Endometrium (tissue), 2 donors: ENCODE results near the gene PRXL2C.

Source experiments
- FAIRE-seq: peaks from 2 replicates; lab custom pipeline; 2012; peaks lifted over from hg19 to GRCh38; lab: Jason Lieb, UNC
- donor health status: control.
- donor health status: control.

Gene PRXL2C

GRCh38 chr9:96612105-96612965 is 42.8 kb downstream of the PRXL2C start:
- no peak for FAIRE-seq

- FAIRE-seq: no peak
Observed at GRCh38 chr9:96611302-96611701, 43.8 kb downstream of the PRXL2C start.

DNA sequence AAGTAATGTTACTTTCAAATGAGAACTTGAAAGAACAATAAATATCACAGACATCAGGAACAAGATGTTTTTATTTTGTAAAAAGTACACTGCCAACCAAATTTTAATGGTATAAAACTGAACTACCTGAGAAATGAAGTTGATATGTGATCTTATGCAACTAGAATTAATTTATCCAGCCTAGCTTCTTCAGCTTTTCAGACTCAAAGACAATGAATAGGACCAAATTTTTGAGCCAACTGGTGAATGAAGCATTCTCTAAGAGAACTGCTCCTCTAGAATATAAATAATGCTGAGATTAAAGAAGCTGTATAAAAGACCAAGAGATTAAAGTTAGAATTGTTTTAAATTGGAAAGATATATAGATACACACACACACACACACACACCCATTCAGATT is 45.4 kb downstream of the PRXL2C start:
- FAIRE-seq: no peak

GRCh38 chr9:96607971-96608370 is 47.1 kb downstream of the PRXL2C start:
- FAIRE-seq: no peak

DNA sequence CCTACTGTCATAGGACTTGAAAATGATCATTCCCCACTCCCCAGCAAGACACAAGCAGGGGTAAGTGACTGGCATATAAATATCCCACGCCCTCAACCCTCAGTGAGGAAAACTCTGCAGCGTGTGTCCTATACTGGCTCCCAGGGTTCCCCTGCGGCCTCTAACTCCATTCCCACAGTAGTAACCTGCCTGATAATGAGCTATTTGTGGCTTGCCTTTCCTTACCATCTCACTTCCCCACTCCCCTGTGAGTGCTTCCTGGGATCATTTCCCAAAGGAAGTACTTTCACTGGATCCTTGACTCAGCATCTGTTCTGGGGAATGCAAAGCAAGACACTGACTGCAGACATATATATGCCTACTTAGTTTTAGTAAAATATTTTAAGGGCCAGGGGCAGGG is 49.8 kb downstream of the PRXL2C start:
- no peak for FAIRE-seq

- no peak for FAIRE-seq
Observed at GRCh38 chr9:96604004-96604319, 51.2 kb downstream of the PRXL2C start.

GRCh38 chr9:96603305-96604003 is 51.7 kb downstream of the PRXL2C start:
- FAIRE-seq: no peak

DNA sequence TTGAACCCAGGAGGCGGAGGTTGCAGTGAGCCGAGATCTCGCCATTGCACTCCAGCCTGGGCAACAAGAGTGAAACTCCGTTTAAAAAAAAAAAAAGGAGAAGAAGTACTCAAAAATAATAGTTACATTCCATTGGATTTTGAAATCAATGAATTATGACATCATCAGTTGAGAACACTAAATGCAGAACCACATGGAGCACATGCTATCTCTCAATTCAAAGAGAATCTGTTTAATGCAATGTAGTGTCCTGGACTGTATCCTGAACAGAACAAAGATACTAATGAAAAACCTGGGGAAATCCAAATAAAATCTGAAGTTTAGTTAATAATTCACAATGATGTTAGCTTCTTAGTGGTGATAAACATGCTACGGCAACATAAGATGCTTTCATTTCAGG is 55.8 kb downstream of the PRXL2C start:
- FAIRE-seq: no peak

- no peak for FAIRE-seq
Observed at GRCh38 chr9:96596601-96597111, 58.5 kb downstream of the PRXL2C start.
